Measurements from ENCODE around the gene TUSC2.

The TUSC2 gene

GRCh38 chr3:50338965-50339364 lies 10.9 kb upstream of the TUSC2 start:
- H3K4me1 ChIP-seq (ENCODE audit: control insufficient read depth, insufficient read depth, low read length): no peaks in the 10 kb centered on the region; the same call in 1 of the 2 replicates
- H3K4me3 ChIP-seq (ENCODE audit: low read depth, low read length): no peak overlapping the region
- no peak for TF ChIP-seq ZNF174 (tag by site-specific recombination; IDR thresholded peaks at IDR 0.05)
- no peak for TF ChIP-seq YY1 (tag by site-specific recombination; IDR thresholded peaks at IDR 0.05)
- no peak for TF ChIP-seq YY2 (tag by site-specific recombination; IDR thresholded peaks at IDR 0.05)
- no peak for TF ChIP-seq INSM2 (tag by site-specific recombination; IDR thresholded peaks at IDR 0.05)
- TF ChIP-seq KLF10 (tag by site-specific recombination; IDR thresholded peaks at IDR 0.05): no peak
- no peak for TF ChIP-seq PRDM10 (tag by site-specific recombination; IDR thresholded peaks at IDR 0.05)
- no peak for TF ChIP-seq ZNF10 (tag by site-specific recombination; IDR thresholded peaks at IDR 0.05)
- ChIA-PET POLR2A (no interaction called here), CTCF (no interaction called here)
- no peaks in the 10 kb centered on the region for H3K9me3 ChIP-seq (ENCODE audit: control insufficient read depth, insufficient read depth, low read depth, low read length)
- peaks cover 0 to 27% of the 10 kb centered on the region in 2 experiments; a peak in 2 of 3 replicates for H3K36me3 ChIP-seq (ENCODE audit: control insufficient read depth in 2 of 2, insufficient read depth in 1 of 2, low read length in 2 of 2)
- H3K27ac ChIP-seq (ENCODE audit: extremely low read depth, low read depth, low read length): no peak overlapping the region

DNA sequence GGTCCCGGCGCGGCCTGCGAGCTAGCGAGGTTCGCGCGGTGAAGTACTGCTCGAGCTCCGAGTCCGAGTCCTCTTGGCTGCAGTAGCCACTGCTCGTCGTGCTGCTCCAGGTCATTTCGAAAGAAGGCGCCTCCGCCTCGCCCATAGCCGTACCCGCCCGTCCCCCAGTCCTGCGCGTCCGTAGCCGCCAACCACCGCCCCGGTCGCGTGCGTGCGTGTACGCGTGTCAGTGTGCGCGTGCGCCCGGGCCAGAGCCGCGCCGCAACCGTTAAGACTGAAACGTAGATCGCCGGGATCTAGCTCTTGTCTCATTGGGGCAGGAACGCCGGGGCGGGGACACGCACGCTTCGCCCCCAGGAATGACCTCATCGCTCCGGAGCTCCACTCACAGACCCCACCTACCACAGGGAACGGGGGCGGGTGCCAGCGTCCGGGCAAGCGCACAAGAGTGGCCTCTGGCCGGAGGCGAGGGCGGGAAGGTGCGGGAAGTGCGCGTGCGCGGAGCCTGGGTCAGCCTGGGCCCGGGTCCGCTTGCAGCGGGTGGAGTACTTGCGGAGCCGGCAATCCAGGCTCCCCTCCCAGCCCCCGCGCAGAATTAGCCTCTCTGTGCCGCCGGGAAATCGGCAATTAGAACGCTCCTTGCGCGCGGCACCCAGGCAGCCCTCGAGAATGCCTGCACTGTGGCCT lies 9.3 kb upstream of the TUSC2 start:
- Histone ChIP-seq H3K27ac (ENCODE audit: extremely low read depth, low read depth, low read length) (peak overlapping the region; percentile 88), H3K36me3 (ENCODE audit: control insufficient read depth in 2 of 2, insufficient read depth in 1 of 2, low read length in 2 of 2) (peaks cover 3 to 28% of the 10 kb centered on the region in 2 experiments; a peak in 2 of 3 replicates), H3K4me3 (ENCODE audit: low read depth, low read length) (peak overlapping the region; percentile 96), H3K9me3 (ENCODE audit: control insufficient read depth, insufficient read depth, low read depth, low read length) (no peaks in the 10 kb centered on the region), H3K4me1 (ENCODE audit: control insufficient read depth, insufficient read depth, low read length) (no peaks in the 10 kb centered on the region; the same call in 1 of the 2 replicates)
- ChIA-PET CTCF (interaction anchor here (1.0 to 2.6 kb wide), 7 partner anchors 9 to 205 kb away, joined by 3 to 13 read pairs (median 5); partner anchors contain the start of gene TUSC2), POLR2A (interaction anchor here (0.6 to 2.7 kb wide), 27 partner anchors 8 to 1059 kb away, joined by 3 to 63 read pairs (median 5); partner anchors contain the start of genes CYB561D2, GNAI2, HEMK1 and HYAL2)
- TF ChIP-seq ZNF23 (tag by site-specific recombination; IDR thresholded peaks at IDR 0.05; ENCODE audit: borderline replicate concordance) (no peak), ZNF830 (tag by site-specific recombination; IDR thresholded peaks at IDR 0.05; ENCODE audit: low read depth) (no peak), ZNF146 (tag by site-specific recombination; IDR thresholded peaks at IDR 0.05) (no peak), ZNF785 (tag by site-specific recombination; IDR thresholded peaks at IDR 0.05) (0 out of 2 replicates have a peak, but pooled peaks have one; percentile 44), ZNF530 (tag by site-specific recombination; IDR thresholded peaks at IDR 0.05; ENCODE audit: low read depth) (no peak), ZBTB1 (tag by site-specific recombination; IDR thresholded peaks at IDR 0.05) (0 out of 2 replicates have a peak, but pooled peaks have one; percentile 43), ZNF311 (tag by site-specific recombination; IDR thresholded peaks at IDR 0.05; ENCODE audit: borderline replicate concordance) (no peak), ZNF585B (tag by site-specific recombination; IDR thresholded peaks at IDR 0.05) (0 out of 2 replicates have a peak, but pooled peaks have one; percentile 8), ZNF645 (tag by site-specific recombination; IDR thresholded peaks at IDR 0.05) (no peak), OSR2 (tag by site-specific recombination; IDR thresholded peaks at IDR 0.05) (no peak), ZBTB17 (tag by site-specific recombination; IDR thresholded peaks at IDR 0.05) (peak; percentile 92), ZNF426 (tag by site-specific recombination; IDR thresholded peaks at IDR 0.05) (no peak), ZNF76 (tag by site-specific recombination; IDR thresholded peaks at IDR 0.05; ENCODE audit: borderline replicate concordance, low read depth) (no peak; the same call in 1 of the 2 replicates), HOXC10 (CRISPR knock-in tag; IDR thresholded peaks at IDR 0.05) (no peak), ZNF341 (tag by site-specific recombination; IDR thresholded peaks at IDR 0.05; ENCODE audit: low read depth) (peak; percentile 76), ZNF626 (tag by site-specific recombination; IDR thresholded peaks at IDR 0.05) (no peak), HOXA7 (CRISPR knock-in tag; IDR thresholded peaks at IDR 0.05; ENCODE audit: borderline replicate concordance) (no peak), ZNF776 (tag by site-specific recombination; IDR thresholded peaks at IDR 0.05; ENCODE audit: borderline replicate concordance) (no peak)
- TF ChIP-seq, protein P1, sequence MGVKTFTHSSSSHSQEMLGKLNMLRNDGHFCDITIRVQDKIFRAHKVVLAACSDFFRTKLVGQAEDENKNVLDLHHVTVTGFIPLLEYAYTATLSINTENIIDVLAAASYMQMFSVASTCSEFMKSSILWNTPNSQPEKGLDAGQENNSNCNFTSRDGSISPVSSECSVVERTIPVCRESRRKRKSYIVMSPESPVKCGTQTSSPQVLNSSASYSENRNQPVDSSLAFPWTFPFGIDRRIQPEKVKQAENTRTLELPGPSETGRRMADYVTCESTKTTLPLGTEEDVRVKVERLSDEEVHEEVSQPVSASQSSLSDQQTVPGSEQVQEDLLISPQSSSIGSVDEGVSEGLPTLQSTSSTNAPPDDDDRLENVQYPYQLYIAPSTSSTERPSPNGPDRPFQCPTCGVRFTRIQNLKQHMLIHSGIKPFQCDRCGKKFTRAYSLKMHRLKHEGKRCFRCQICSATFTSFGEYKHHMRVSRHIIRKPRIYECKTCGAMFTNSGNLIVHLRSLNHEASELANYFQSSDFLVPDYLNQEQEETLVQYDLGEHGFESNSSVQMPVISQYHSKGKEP (tag by site-specific recombination; IDR thresholded peaks at IDR 0.05): no peak
